Measurements from ENCODE around the gene NFXL1.

Gene NFXL1

DNA sequence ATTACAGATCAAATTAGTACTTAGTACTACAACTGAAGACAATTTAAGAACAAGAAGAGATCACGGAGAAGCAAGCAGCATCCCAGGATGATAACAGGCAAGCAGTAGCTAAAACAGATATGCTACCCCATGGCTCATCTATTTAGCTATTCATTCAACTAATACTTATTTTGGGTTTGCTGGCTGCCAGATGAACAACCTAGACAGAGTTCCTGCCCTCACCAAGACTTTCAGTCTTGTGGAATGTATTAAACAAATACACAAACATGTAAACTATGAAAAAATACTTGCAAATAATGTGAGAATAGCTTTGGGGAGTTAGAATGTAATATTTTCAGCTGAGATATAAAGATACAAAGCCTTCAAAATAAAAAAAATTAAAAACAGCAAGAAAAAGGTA is 74.1 kb downstream of the NFXL1 start:
- no peak for TF ChIP-seq EZH2phosphoT487 (IDR thresholded peaks at IDR 0.05; ENCODE audit: borderline replicate concordance, low read length)
- TF ChIP-seq, protein P1, sequence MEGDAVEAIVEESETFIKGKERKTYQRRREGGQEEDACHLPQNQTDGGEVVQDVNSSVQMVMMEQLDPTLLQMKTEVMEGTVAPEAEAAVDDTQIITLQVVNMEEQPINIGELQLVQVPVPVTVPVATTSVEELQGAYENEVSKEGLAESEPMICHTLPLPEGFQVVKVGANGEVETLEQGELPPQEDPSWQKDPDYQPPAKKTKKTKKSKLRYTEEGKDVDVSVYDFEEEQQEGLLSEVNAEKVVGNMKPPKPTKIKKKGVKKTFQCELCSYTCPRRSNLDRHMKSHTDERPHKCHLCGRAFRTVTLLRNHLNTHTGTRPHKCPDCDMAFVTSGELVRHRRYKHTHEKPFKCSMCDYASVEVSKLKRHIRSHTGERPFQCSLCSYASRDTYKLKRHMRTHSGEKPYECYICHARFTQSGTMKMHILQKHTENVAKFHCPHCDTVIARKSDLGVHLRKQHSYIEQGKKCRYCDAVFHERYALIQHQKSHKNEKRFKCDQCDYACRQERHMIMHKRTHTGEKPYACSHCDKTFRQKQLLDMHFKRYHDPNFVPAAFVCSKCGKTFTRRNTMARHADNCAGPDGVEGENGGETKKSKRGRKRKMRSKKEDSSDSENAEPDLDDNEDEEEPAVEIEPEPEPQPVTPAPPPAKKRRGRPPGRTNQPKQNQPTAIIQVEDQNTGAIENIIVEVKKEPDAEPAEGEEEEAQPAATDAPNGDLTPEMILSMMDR (IDR thresholded peaks at IDR 0.05; ENCODE audit: low read depth, low read length, poor library complexity, severe bottlenecking) = no peak
- Histone ChIP-seq H3K36me3 (ENCODE audit: control insufficient read depth, low read length) (peaks cover 12% of the 10 kb centered on the region), H3K4me2 (ENCODE audit: low read length) (no peak overlapping the region), H3K79me2 (ENCODE audit: control insufficient read depth, low read length) (no peaks in the 10 kb centered on the region), H3F3A (ENCODE audit: control insufficient read depth, insufficient read depth) (peaks cover 15% of the 10 kb centered on the region), H3K27me3 (ENCODE audit: control insufficient read depth, low read length) (peaks cover 11% of the 10 kb centered on the region), H3K4me3 (ENCODE audit: low read length) (no peak overlapping the region), H3K4me1 (ENCODE audit: control insufficient read depth, low read length) (peaks cover 26% of the 10 kb centered on the region), H3K9me3 (ENCODE audit: control insufficient read depth, insufficient read depth, low read length) (no peaks in the 10 kb centered on the region), H4K20me1 (ENCODE audit: control insufficient read depth, insufficient read depth, low read depth, low read length) (no peaks in the 10 kb centered on the region), H3K9me2 (replicated peaks; ENCODE audit: control insufficient read depth, low read length) (no peaks in the 10 kb centered on the region), H3K27ac (ENCODE audit: low read depth, low read length) (no peak overlapping the region)

DNA sequence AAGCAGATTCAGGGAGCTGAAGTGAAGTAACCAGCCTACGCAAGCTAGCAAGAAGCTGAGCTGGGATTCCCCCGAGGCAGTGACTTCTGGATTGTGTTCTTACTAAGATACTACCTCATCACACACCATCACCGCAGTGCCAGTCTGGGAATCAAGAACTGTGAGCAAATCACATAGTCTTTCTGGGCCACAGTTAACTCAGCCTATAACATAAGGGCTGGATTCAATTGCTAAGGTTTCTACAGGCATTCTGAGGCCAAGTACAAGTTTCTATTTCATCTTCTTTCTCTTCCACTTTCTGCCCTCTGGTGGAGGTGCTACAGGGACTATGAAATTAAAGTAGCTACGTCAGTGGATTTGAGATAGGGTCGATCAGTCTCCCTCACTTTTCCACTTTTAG is 75.1 kb downstream of the NFXL1 start:
- no peak overlapping the region for H3K27ac ChIP-seq (ENCODE audit: low read depth, low read length)
- H3K4me2 ChIP-seq (ENCODE audit: low read length) = no peak overlapping the region

DNA sequence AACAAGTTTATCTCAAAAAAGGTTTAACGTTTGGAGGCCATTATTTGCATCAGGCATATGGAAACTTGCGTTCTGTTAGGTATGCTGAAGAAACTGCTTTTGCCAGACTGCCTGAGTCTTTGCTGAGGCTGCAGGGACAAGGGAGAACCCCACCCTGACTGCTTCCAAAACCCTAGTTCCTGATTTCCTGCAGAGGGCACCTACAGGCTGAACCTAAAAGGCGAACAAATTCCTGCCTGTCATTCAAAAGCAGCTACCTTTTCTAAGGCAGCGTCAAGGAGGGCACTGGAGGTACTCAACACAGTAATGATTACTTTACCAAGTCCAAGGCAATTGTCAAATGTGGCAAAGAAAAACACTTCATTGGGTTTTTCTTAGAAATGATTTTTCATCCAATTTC is 75.9 kb downstream of the NFXL1 start:
- Histone ChIP-seq H3K9me2 (replicated peaks; ENCODE audit: control insufficient read depth, low read length) (no peaks in the 10 kb centered on the region), H3K27me3 (ENCODE audit: control insufficient read depth, low read length) (peaks cover 11% of the 10 kb centered on the region), H3K79me2 (ENCODE audit: control insufficient read depth, low read length) (no peaks in the 10 kb centered on the region), H3K4me2 (ENCODE audit: low read length) (no peak overlapping the region), H3K9me3 (ENCODE audit: control insufficient read depth, insufficient read depth, low read length) (no peaks in the 10 kb centered on the region), H3F3A (ENCODE audit: control insufficient read depth, insufficient read depth) (peaks cover 15% of the 10 kb centered on the region), H3K27ac (ENCODE audit: low read depth, low read length) (no peak overlapping the region), H4K20me1 (ENCODE audit: control insufficient read depth, insufficient read depth, low read depth, low read length) (no peaks in the 10 kb centered on the region), H3K36me3 (ENCODE audit: control insufficient read depth, low read length) (peaks cover 2% of the 10 kb centered on the region; the same call in 1 of the 2 replicates), H3K4me3 (ENCODE audit: low read length) (no peak overlapping the region), H3K4me1 (ENCODE audit: control insufficient read depth, low read length) (peaks cover 26% of the 10 kb centered on the region)
- no peak for TF ChIP-seq EZH2phosphoT487 (IDR thresholded peaks at IDR 0.05; ENCODE audit: borderline replicate concordance, low read length)
- TF ChIP-seq, protein P1 (IDR thresholded peaks at IDR 0.05; ENCODE audit: low read depth, low read length, poor library complexity, severe bottlenecking) = peak; percentile 10

More for the DNA sequence above, 75.1 kb downstream of the NFXL1 start:
- Histone ChIP-seq H3K27me3 (ENCODE audit: control insufficient read depth, low read length) (peaks cover 11% of the 10 kb centered on the region), H3F3A (ENCODE audit: control insufficient read depth, insufficient read depth) (peaks cover 15% of the 10 kb centered on the region), H3K79me2 (ENCODE audit: control insufficient read depth, low read length) (no peaks in the 10 kb centered on the region), H3K9me3 (ENCODE audit: control insufficient read depth, insufficient read depth, low read length) (no peaks in the 10 kb centered on the region), H4K20me1 (ENCODE audit: control insufficient read depth, insufficient read depth, low read depth, low read length) (no peaks in the 10 kb centered on the region), H3K36me3 (ENCODE audit: control insufficient read depth, low read length) (peaks cover 9% of the 10 kb centered on the region), H3K4me1 (ENCODE audit: control insufficient read depth, low read length) (peaks cover 26% of the 10 kb centered on the region), H3K9me2 (replicated peaks; ENCODE audit: control insufficient read depth, low read length) (no peaks in the 10 kb centered on the region), H3K4me3 (ENCODE audit: low read length) (no peak overlapping the region)
- TF ChIP-seq EZH2phosphoT487 (IDR thresholded peaks at IDR 0.05; ENCODE audit: borderline replicate concordance, low read length) = no peak
- TF ChIP-seq, protein P1 (IDR thresholded peaks at IDR 0.05; ENCODE audit: low read depth, low read length, poor library complexity, severe bottlenecking) = peak; percentile 27

All from DOHH2 (cell line).